WTC11 (cell line): Measurements from ENCODE around the gene WDSUB1.

ENCODE experiments used
- ATF3 ChIP-seq: sonication (generic); formaldehyde crosslinking; conservative IDR thresholded peaks from 2 replicates; pipeline ENCODE4 v1.8.1; 2022; ENCODE audit warnings: mild to moderate bottlenecking, missing genetic modification reagents
- CTCF ChIP-seq: fragments of 200-600 bp; IDR thresholded peaks from 2 replicates; pipeline ENCODE4 v1.8.0; 2022; ENCODE audit warnings: antibody characterized with exemption
- ESRRA ChIP-seq: sonication (generic); formaldehyde crosslinking; IDR thresholded peaks from 2 replicates; pipeline ENCODE4 v1.8.1; 2022; ENCODE audit warnings: mild to moderate bottlenecking, missing genetic modification reagents, borderline replicate concordance
- MAX ChIP-seq: sonication (generic); formaldehyde crosslinking; IDR thresholded peaks from 2 replicates; pipeline ENCODE4 v1.8.0; 2022; ENCODE audit warnings: mild to moderate bottlenecking, missing genetic modification reagents
- NR1H2 ChIP-seq: sonication (generic); formaldehyde crosslinking; IDR thresholded peaks from 2 replicates; pipeline ENCODE4 v1.9.0; 2021; ENCODE audit warnings: mild to moderate bottlenecking, moderate library complexity, missing genetic modification reagents
- RELA ChIP-seq: sonication (generic); formaldehyde crosslinking; IDR thresholded peaks from 2 replicates; pipeline ENCODE4 v1.8.1; 2022; ENCODE audit warnings: missing genetic modification reagents, mild to moderate bottlenecking, borderline replicate concordance
- STAT6 ChIP-seq: sonication (generic); formaldehyde crosslinking; conservative IDR thresholded peaks from 2 replicates; pipeline ENCODE4 v1.8.1; 2023; ENCODE audit warnings: mild to moderate bottlenecking, low read depth, missing genetic modification reagents, moderate library complexity
- ZNF512 ChIP-seq: sonication (generic); formaldehyde crosslinking; IDR thresholded peaks from 2 replicates; pipeline ENCODE4 v1.8.1; 2022; ENCODE audit warnings: missing genetic modification reagents, borderline replicate concordance
- ZSCAN18 ChIP-seq: fragments of 250-450 bp; sonication (Bioruptor Pico); IDR thresholded peaks from 2 replicates; pipeline ENCODE4 v2.1.2; 2022; ENCODE audit warnings: mild to moderate bottlenecking, moderate library complexity

GRCh38 chr2:159267921-159268320 is 18.6 kb downstream of the WDSUB1 start:
- TF ChIP-seq CTCF: no peak
- TF ChIP-seq MAX (CRISPR knock-in tag): no peak
- TF ChIP-seq ESRRA (CRISPR knock-in tag): no peak
- TF ChIP-seq ZNF512 (CRISPR knock-in tag): no peak
- TF ChIP-seq NR1H2: no peak
- no peak for TF ChIP-seq ZSCAN18 (CRISPR knock-in tag)
- no peak for TF ChIP-seq STAT6
- TF ChIP-seq ATF3: no peak
- TF ChIP-seq RELA: no peak
